SK-N-MC (cell line): ENCODE results near the gene IQGAP1.

ENCODE experiments used
- EZH2 ChIP-seq: fragments of 200-600 bp; sonication (generic); IDR thresholded peaks from one replicate; pipeline ENCODE4 v1.6.1; 2017; ENCODE audit warnings: antibody characterized with exemption
- POLR2AphosphoS5 ChIP-seq: IDR thresholded peaks from 2 replicates; pipeline ENCODE4 v1.6.1; 2012; ENCODE audit warnings: mild to moderate bottlenecking, low read depth, low read length, borderline replicate concordance

DNA sequence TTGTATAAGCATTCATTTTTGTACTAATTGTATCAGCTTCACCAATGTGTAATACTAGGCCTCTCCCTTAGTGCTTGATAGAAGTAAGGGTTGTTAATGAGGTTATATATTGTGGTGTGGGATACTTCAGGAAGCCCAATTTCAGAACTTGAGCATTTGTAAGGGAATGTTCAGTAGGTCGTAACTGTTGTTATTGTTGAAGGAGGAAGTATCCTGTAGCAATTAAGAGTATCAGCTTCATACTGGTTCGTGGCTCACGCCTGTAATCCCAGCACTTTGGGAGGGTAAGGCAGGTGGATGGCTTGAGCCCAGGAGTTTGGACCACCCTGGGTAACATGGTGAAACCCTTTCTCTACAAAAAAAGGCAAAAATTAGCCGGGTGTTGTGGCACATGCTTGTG, 30.6 kb downstream of the IQGAP1 start:
- TF ChIP-seq EZH2, result no peak
- TF ChIP-seq POLR2AphosphoS5, result no peak
